GM12891 (cell line): ENCODE data around the gene COL10A1.

Source experiments
- PAX5 ChIP-seq: IDR thresholded peaks from 2 replicates; pipeline ENCODE4 v1.6.1; 2011; ENCODE audit warnings: low read length, moderate library complexity, mild to moderate bottlenecking; ENCODE audit not compliant: insufficient read depth, severe bottlenecking
- POLR2A ChIP-seq: IDR thresholded peaks from 2 replicates; pipeline ENCODE4 v1.6.1; 2011; ENCODE audit warnings: low read depth, low read length, control low read depth
- POLR2AphosphoS5 ChIP-seq: IDR thresholded peaks from 2 replicates; pipeline ENCODE4 v1.6.1; 2011; ENCODE audit warnings: low read depth, low read length, control low read depth
- POU2F2 ChIP-seq: IDR thresholded peaks from 2 replicates; pipeline ENCODE4 v1.6.1; 2011; ENCODE audit warnings: low read depth, mild to moderate bottlenecking, control low read depth, low read length, moderate library complexity
- SPI1 ChIP-seq: IDR thresholded peaks from 2 replicates; pipeline ENCODE4 v1.6.1; 2011; ENCODE audit warnings: low read depth, low read length, control low read depth
- TAF1 ChIP-seq: IDR thresholded peaks from 2 replicates; pipeline ENCODE4 v1.6.1; 2011; ENCODE audit warnings: low read depth, low read length, control low read depth

DNA sequence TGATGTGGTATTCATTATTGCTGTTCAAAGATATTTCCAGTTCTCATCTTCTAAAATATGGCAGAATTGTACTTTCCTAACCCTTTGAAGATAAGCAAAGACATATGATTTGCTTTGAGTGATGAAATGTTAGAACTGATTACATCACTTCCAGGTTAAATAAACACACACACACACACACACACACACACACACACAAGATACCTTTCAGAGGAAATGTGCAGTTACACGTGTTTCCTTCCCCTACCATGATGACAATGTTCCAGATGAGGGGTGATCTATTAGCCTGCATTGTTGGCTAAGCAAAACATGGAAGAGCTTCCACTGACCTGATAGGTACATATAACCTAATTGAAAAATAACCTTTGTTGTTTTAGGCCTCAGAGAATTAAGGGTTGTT, 53.6 kb downstream of the COL10A1 start:
- TF ChIP-seq POLR2A, result no peak
- no peak for TF ChIP-seq POLR2AphosphoS5
- TF ChIP-seq TAF1, result no peak
- TF ChIP-seq SPI1, result no peak
- no peak for TF ChIP-seq POU2F2
- no peak for TF ChIP-seq PAX5
